Nephron (organoid): ENCODE results near the gene MT2A.

Experiments
- H3K27ac Mint-ChIP-seq, 3 experiments: 2 replicates each; pipeline ENCODE4 v1.8.0; 2020; ENCODE audit warnings: mixed read lengths in 3 of 3, mild to moderate bottlenecking in 2 of 3, moderate library complexity in 1 of 3
- H3K27me3 Mint-ChIP-seq: 2 replicates; pipeline ENCODE4 v1.8.0; 2021; ENCODE audit warnings: low read depth, mild to moderate bottlenecking, moderate library complexity, mixed read lengths
- H3K36me3 Mint-ChIP-seq: 2 replicates; pipeline ENCODE4 v1.8.0; 2020; ENCODE audit warnings: low read depth, mixed read lengths
- H3K4me1 Mint-ChIP-seq: 2 replicates; pipeline ENCODE4 v1.8.0; 2020; ENCODE audit warnings: mixed read lengths
- H3K4me3 Mint-ChIP-seq, 3 experiments: 2 replicates each; pipeline ENCODE4 v1.8.0; 2020; ENCODE audit warnings: mild to moderate bottlenecking in 3 of 3, mixed read lengths in 3 of 3, moderate library complexity in 2 of 3
- H3K9me3 Mint-ChIP-seq: 2 replicates; pipeline ENCODE4 v1.8.0; 2020; ENCODE audit warnings: mixed read lengths
- CTCF ChIP-seq, 3 experiments: fragments of 200-600 bp; sonication (generic); IDR thresholded peaks; one replicate each; pipeline ENCODE4 v1.5.0; 2021; ENCODE audit warnings: antibody characterized with exemption in 3 of 3; ENCODE audit not compliant: unreplicated experiment in 3 of 3

The MT2A gene

GRCh38 chr16:56647641-56648431 lies 39.5 kb downstream of the MT2A start:
- TF ChIP-seq CTCF (IDR thresholded peaks at IDR 0.05; ENCODE audit: unreplicated experiment in 3 of 3), result no peak
- H3K36me3 Mint-ChIP-seq, result no peaks in the 10 kb centered on the region
- no peak overlapping the region for H3K27ac Mint-ChIP-seq
- H3K27me3 Mint-ChIP-seq, result peaks cover 100% of the 10 kb centered on the region
- no peaks in the 10 kb centered on the region for H3K9me3 Mint-ChIP-seq
- H3K4me3 Mint-ChIP-seq, result no peak overlapping the region
- no peaks in the 10 kb centered on the region for H3K4me1 Mint-ChIP-seq

GRCh38 chr16:56649271-56649670 lies 40.9 kb downstream of the MT2A start:
- H3K27ac Mint-ChIP-seq, result no peak overlapping the region
- H3K4me1 Mint-ChIP-seq, result no peaks in the 10 kb centered on the region
- peaks cover 100% of the 10 kb centered on the region for H3K27me3 Mint-ChIP-seq
- H3K36me3 Mint-ChIP-seq, result no peaks in the 10 kb centered on the region
- H3K9me3 Mint-ChIP-seq, result no peaks in the 10 kb centered on the region
- no peak overlapping the region for H3K4me3 Mint-ChIP-seq
- no peak for TF ChIP-seq CTCF (IDR thresholded peaks at IDR 0.05; ENCODE audit: unreplicated experiment in 3 of 3)

- H3K27ac Mint-ChIP-seq, result no peak overlapping the region
- no peaks in the 10 kb centered on the region for H3K36me3 Mint-ChIP-seq
- peaks cover 99% of the 10 kb centered on the region for H3K27me3 Mint-ChIP-seq
- TF ChIP-seq CTCF (IDR thresholded peaks at IDR 0.05; ENCODE audit: unreplicated experiment in 3 of 3), result no peak
- H3K4me1 Mint-ChIP-seq, result no peaks in the 10 kb centered on the region
- H3K4me3 Mint-ChIP-seq, result no peak overlapping the region
- no peaks in the 10 kb centered on the region for H3K9me3 Mint-ChIP-seq
Measured at GRCh38 chr16:56649820-56650219, 41.4 kb downstream of the MT2A start.

GRCh38 chr16:56651586-56651985 lies 43.2 kb downstream of the MT2A start, which contains the start of gene MT1B:
MT1B (plus strand) TSS chr16:56651886; CDS start chr16:56651954, 68 bp downstream.
- TF ChIP-seq CTCF (IDR thresholded peaks at IDR 0.05; ENCODE audit: unreplicated experiment in 3 of 3), result no peak
- Mint-ChIP-seq H3K4me1 (no peaks in the 10 kb centered on the region), H3K36me3 (no peaks in the 10 kb centered on the region), H3K27ac (no peak within 1 kb of the TSS), H3K4me3 (no peak within 1 kb of the TSS), H3K27me3 (peaks cover 99% of the 10 kb centered on the region), H3K9me3 (no peaks in the 10 kb centered on the region)

- Mint-ChIP-seq H3K36me3 (no peaks in the 10 kb centered on the region), H3K9me3 (no peaks in the 10 kb centered on the region), H3K27me3 (peaks cover 99% of the 10 kb centered on the region), H3K4me1 (no peaks in the 10 kb centered on the region), H3K4me3 (no peak overlapping the region), H3K27ac (no peak overlapping the region)
- no peak for TF ChIP-seq CTCF (IDR thresholded peaks at IDR 0.05; ENCODE audit: unreplicated experiment in 3 of 3)
Measured at GRCh38 chr16:56652600-56652999, 44.2 kb downstream of the MT2A start.

- no peak for TF ChIP-seq CTCF (IDR thresholded peaks at IDR 0.05; ENCODE audit: unreplicated experiment in 3 of 3)
- Mint-ChIP-seq H3K4me3 (no peak overlapping the region), H3K27me3 (peaks cover 99% of the 10 kb centered on the region), H3K4me1 (peaks cover 5% of the 10 kb centered on the region), H3K9me3 (no peaks in the 10 kb centered on the region), H3K27ac (no peak overlapping the region), H3K36me3 (no peaks in the 10 kb centered on the region)
Measured at GRCh38 chr16:56653218-56653617, 44.8 kb downstream of the MT2A start.
